GM12878 (cell line): Measurements from ENCODE around the gene EPHA8.

Experiments
- CHD1 ChIP-seq: IDR thresholded peaks from 2 replicates; pipeline ENCODE4 v1.6.1; 2012; ENCODE audit warnings: low read depth, low read length, improper control_type of control experiment
- CTCF ChIP-seq, 3 experiments: IDR thresholded peaks in 2 of 3; conservative IDR thresholded peaks in 1 of 3; 2 replicates each; pipeline ENCODE4 v1.5.1; 2011; ENCODE audit warnings: low read depth in 3 of 3, low read length in 3 of 3, mild to moderate bottlenecking in 3 of 3, control low read depth in 2 of 3, moderate library complexity in 2 of 3, inconsistent platforms in 1 of 3, mixed read lengths in 1 of 3; ENCODE audit not compliant: control insufficient read depth in 2 of 3, insufficient read depth in 1 of 3; ENCODE audit errors: extremely low read depth in 1 of 3
- NR2C2 ChIP-seq: IDR thresholded peaks from 2 replicates; pipeline ENCODE4 v1.6.1; 2011; ENCODE audit warnings: borderline replicate concordance, low read depth; ENCODE audit not compliant: control insufficient read depth, insufficient read length
- ZNF274 ChIP-seq: IDR thresholded peaks from one replicate; pipeline ENCODE4 v1.8.0; 2011; ENCODE audit not compliant: insufficient read length, insufficient read depth

- TF ChIP-seq CTCF (IDR thresholded peaks at IDR 0.05 in 2 of 3, conservative IDR thresholded peaks at IDR 0.05 in 1 of 3; ENCODE audit: control insufficient read depth in 2 of 3, extremely low read depth in 1 of 3, insufficient read depth in 1 of 3, low read depth in 3 of 3, low read length in 3 of 3): no peak
- no peak for TF ChIP-seq ZNF274
- TF ChIP-seq NR2C2: no peak
- TF ChIP-seq CHD1: no peak
Measured at GRCh38 chr1:22618056-22618455, 54.8 kb downstream of the EPHA8 start.
